B cell (primary cell): ENCODE results near the gene TALDO1. TPM values are rescaled to one million over a fixed set of nuclear protein-coding genes. Genes with fewer than 3 reads are reported as not detected.

Source experiments
- ATAC-seq: fragments of 200-7000 bp; cut with Tn5 transposase; one replicate; pipeline ENCODE4 v1.10.0; 2021; ENCODE audit warnings: low read depth, mild to moderate bottlenecking, moderate number of reproducible peaks, moderate library complexity
- CTCF ChIA-PET: fragments of 350-600 bp; sonication (Branson Sonifier 250); formaldehyde crosslinking; loops from one replicate; lab custom pipeline; 2021; ENCODE audit warnings: antibody characterized with exemption, inconsistent platforms; lab: Charles Lee
- POLR2A ChIA-PET: fragments of 350-600 bp; sonication (Branson Sonifier 250); formaldehyde crosslinking; loops from one replicate; lab custom pipeline; 2021; ENCODE audit warnings: antibody characterized with exemption; lab: Charles Lee
- DNase-seq: peaks from one replicate; pipeline ENCODE4 v3.0.0; 2013
- H2AFZ ChIP-seq: 2 replicates; pipeline ENCODE4 v1.6.1; 2012; ENCODE audit warnings: mild to moderate bottlenecking, low read depth, low read length; ENCODE audit not compliant: insufficient read depth, poor library complexity, severe bottlenecking
- H3K27ac ChIP-seq, 2 donors: 1 replicate in 1 of 2; 2 replicates in 1 of 2; pipeline ENCODE4 v1.5.1; 2012 to 2013; ENCODE audit warnings: low read length in 2 of 2, mild to moderate bottlenecking in 2 of 2, moderate library complexity in 1 of 2
- H3K27me3 ChIP-seq, 4 experiments: fragments of 200-600 bp in 1 of 4; sonication (generic) in 1 of 4; replicated peaks in 1 of 4; 1 replicate in 2 of 4; 2 replicates in 2 of 4; pipeline versions ENCODE4 v1.6.1 to v1.7.0; 2013 to 2016; ENCODE audit warnings: low read length in 3 of 4, mild to moderate bottlenecking in 2 of 4, mixed read lengths in 1 of 4, moderate library complexity in 1 of 4; ENCODE audit not compliant: insufficient read depth in 4 of 4, control insufficient read depth in 3 of 4; ENCODE audit errors: control extremely low read depth in 1 of 4
- H3K36me3 ChIP-seq, 2 experiments: replicated peaks in 1 of 2; 1 replicate in 1 of 2; 2 replicates in 1 of 2; pipeline versions ENCODE4 v1.6.1 to v1.7.1; 2013; ENCODE audit warnings: low read length in 1 of 2; ENCODE audit not compliant: insufficient read depth in 2 of 2, control insufficient read depth in 1 of 2; ENCODE audit errors: control extremely low read depth in 1 of 2, extremely low read depth in 1 of 2
- H3K4me1 ChIP-seq, 2 donors: fragments of 200-600 bp in 1 of 2; sonication (generic) in 1 of 2; 1 replicate in 1 of 2; 2 replicates in 1 of 2; pipeline versions ENCODE4 v1.5.1 to v1.6.1; 2013 to 2017; ENCODE audit warnings: low read length in 2 of 2; ENCODE audit not compliant: control insufficient read depth in 2 of 2, insufficient read depth in 2 of 2
- H3K4me2 ChIP-seq: replicated peaks from 2 replicates; pipeline ENCODE3; 2012; ENCODE audit warnings: mild to moderate bottlenecking, low read depth, low read length; ENCODE audit not compliant: poor library complexity, severe bottlenecking
- H3K4me3 ChIP-seq, 5 experiments: fragments of 200-600 bp in 1 of 5; sonication (generic) in 1 of 5; 1 replicate in 3 of 5; 2 replicates in 2 of 5; pipeline versions ENCODE4 v1.5.1 to v1.7.0; 2011 to 2016; ENCODE audit warnings: low read length in 4 of 5, mild to moderate bottlenecking in 4 of 5, low read depth in 2 of 5, control low read depth in 1 of 5, moderate library complexity in 1 of 5; ENCODE audit not compliant: insufficient read depth in 1 of 5; ENCODE audit errors: control extremely low read depth in 1 of 5, extremely low read depth in 1 of 5
- H3K79me2 ChIP-seq: fragments of 200-600 bp; sonication (generic); one replicate; pipeline ENCODE4 v1.6.0; 2016; ENCODE audit warnings: low read length; ENCODE audit not compliant: control insufficient read depth, insufficient read depth
- H3K9ac ChIP-seq: fragments of 200-600 bp; sonication (generic); 2 replicates; pipeline ENCODE4 v1.6.1; 2017; ENCODE audit warnings: mild to moderate bottlenecking, low read length, moderate library complexity
- H3K9me3 ChIP-seq, 3 donors: one replicate each; pipeline versions ENCODE4 v1.6.1 to v1.7.1; 2013; ENCODE audit warnings: low read length in 2 of 3; ENCODE audit not compliant: control insufficient read depth in 2 of 3, insufficient read depth in 1 of 3; ENCODE audit errors: control extremely low read depth in 1 of 3
- H4K20me1 ChIP-seq: 2 replicates; pipeline ENCODE4 v1.6.0; 2012; ENCODE audit warnings: mild to moderate bottlenecking, low read length; ENCODE audit not compliant: insufficient read depth, control insufficient read depth, poor library complexity, severe bottlenecking
- H3K27ac Mint-ChIP-seq: one replicate; pipeline ENCODE4 v1.8.0; 2021; ENCODE audit warnings: mixed read lengths
- H3K27me3 Mint-ChIP-seq: one replicate; pipeline ENCODE4 v1.8.0; 2021; ENCODE audit warnings: mixed read lengths
- H3K4me1 Mint-ChIP-seq: one replicate; pipeline ENCODE4 v1.8.0; 2021; ENCODE audit warnings: mixed read lengths
- H3K4me3 Mint-ChIP-seq: one replicate; pipeline ENCODE4 v1.8.0; 2021; ENCODE audit warnings: mixed read lengths
- H3K9me3 Mint-ChIP-seq: one replicate; pipeline ENCODE4 v1.8.0; 2022; ENCODE audit warnings: mixed read lengths; ENCODE audit not compliant: insufficient read depth
- CTCF ChIP-seq: fragments of 200-600 bp; IDR thresholded peaks from one replicate; pipeline ENCODE4 v1.8.0; 2022; ENCODE audit warnings: antibody characterized with exemption, mild to moderate bottlenecking
- EZH2 ChIP-seq: IDR thresholded peaks from 2 replicates; pipeline ENCODE4 v1.6.1; 2012; ENCODE audit warnings: borderline replicate concordance, low read depth, mild to moderate bottlenecking, moderate library complexity, low read length; ENCODE audit not compliant: insufficient read depth, poor library complexity, severe bottlenecking
- whole genome bisulfite sequencing: methylation state at CpG from one replicate; pipeline ENCODE4 v1.1.5; 2013; ENCODE audit warnings: missing lambda C conversion rate; ENCODE audit not compliant: insufficient coverage; 5-methylcytosine and 5-hydroxymethylcytosine counted together
- intact Hi-C: fragments of 100-400 bp; cut with micrococcal nuclease; formaldehyde crosslinking; loops from one replicate; pipeline ENCODE4 v1.10.0; 2022
- polyA plus RNA-seq: library from polyadenylated mRNA; depleted of rRNA; stranded (reverse); fragments of >200 nt; gene quantifications from 2 replicates; pipeline ENCODE4 v1.2.3, GENCODE V29; 2012
- total RNA-seq, 2 donors: library from RNA; stranded (reverse); fragments of 120-200 nt in 1 of 2; gene quantifications; 1 replicate in 1 of 2; 2 replicates in 1 of 2; pipeline versions ENCODE4 v1.2.3 to v1.2.4, GENCODE V29; 2013 to 2022

TALDO1 gene
- total and polyA plus RNA-seq, 2 donors (not counting 1 experiment from before 2014, with no cell fraction given) = 82.4 to 116 TPM

DNA sequence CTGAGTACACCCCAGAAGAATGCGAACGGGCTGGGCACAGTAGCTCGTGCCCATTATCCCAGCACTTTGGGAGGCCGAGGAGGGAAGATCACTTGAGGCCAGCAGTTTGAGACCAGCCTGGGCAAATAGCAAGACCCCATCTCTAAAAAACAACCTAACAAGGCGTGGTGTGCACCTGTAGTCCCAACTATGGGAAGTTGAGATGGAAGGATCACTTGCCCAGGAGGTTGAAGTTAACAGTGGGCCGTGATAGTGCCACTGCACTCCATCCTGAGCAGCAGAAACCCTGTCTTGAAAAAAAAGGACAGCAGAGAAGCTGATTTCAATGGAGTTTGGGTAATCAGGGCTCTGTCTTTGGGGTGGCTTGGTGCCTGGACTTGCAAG is 65.8 kb downstream of the TALDO1 start:
- Mint-ChIP-seq H3K27ac (no peak overlapping the region), H3K4me1 (peaks cover 32% of the 10 kb centered on the region), H3K27me3 (no peaks in the 10 kb centered on the region), H3K9me3 (no peaks in the 10 kb centered on the region), H3K4me3 (no peak overlapping the region)
- peaks cover 24% of the 10 kb centered on the region for H3K79me2 ChIP-seq
- peaks cover 2 to 24% of the 10 kb centered on the region in 2 experiments for H3K36me3 ChIP-seq
- H3K4me3 ChIP-seq = no peak overlapping the region
- CTCF ChIA-PET = no interaction called here
- 95% methylated on average over 5 of the region's 6 CpGs for WGBS
- H3K4me2 ChIP-seq = no peak overlapping the region
- H3K9ac ChIP-seq = no peak overlapping the region
- POLR2A ChIA-PET = no interaction called here
- peaks cover 21 to 26% of the 10 kb centered on the region in 2 donors for H3K4me1 ChIP-seq
- ATAC-seq (no peak), DNase-seq (no peak)
- TF ChIP-seq EZH2 = no peak
- no peak for TF ChIP-seq CTCF
- no peak overlapping the region for H3K27ac ChIP-seq
- no peak overlapping the region for H2AFZ ChIP-seq
- no peaks in the 10 kb centered on the region for H3K27me3 ChIP-seq
- intact Hi-C loops = no loop called here
- H4K20me1 ChIP-seq = peaks cover 36% of the 10 kb centered on the region
- H3K9me3 ChIP-seq = no peaks in the 10 kb centered on the region

DNA sequence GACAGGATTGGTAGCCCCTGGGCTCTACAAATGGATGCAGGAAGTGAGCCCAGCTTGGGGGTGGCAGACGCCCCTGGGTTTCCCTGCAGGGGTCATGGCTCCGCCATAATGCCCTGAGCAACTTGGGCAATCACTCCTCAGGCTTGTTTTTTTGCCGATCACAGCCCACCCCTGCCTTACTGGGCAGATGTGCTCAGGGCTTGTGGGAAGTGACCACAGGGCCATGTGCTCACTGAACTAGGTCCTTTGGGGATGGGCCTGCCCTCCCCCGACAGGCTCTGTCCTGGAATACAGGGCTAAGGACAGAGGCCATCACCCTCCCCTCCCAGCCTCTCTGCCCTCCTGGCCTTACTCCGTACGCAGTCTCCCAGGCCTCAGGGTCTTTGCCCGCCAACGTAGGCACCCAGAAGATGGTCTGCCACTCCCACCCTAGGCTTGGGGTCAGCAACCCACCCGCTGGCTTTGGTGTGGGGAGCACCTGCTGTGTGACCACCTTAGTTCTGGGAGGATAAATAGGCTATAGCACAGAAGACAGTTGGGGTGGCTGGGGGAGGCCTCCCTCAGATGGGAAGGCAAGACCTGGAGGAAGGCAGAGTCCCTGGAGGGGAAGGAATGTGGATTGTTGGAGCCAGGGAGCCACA is 66.3 kb downstream of the TALDO1 start:
- Histone ChIP-seq H3K36me3 (peaks cover 2 to 24% of the 10 kb centered on the region in 2 experiments), H3K4me3 (no peak overlapping the region), H3K9ac (no peak overlapping the region), H3K4me1 (peaks cover 19 to 24% of the 10 kb centered on the region in 2 donors), H3K27ac (no peak overlapping the region), H4K20me1 (peaks cover 36% of the 10 kb centered on the region), H3K4me2 (no peak overlapping the region), H3K9me3 (no peaks in the 10 kb centered on the region), H2AFZ (no peak overlapping the region), H3K79me2 (peaks cover 26% of the 10 kb centered on the region), H3K27me3 (no peaks in the 10 kb centered on the region)
- Mint-ChIP-seq H3K9me3 (no peaks in the 10 kb centered on the region), H3K27ac (no peak overlapping the region), H3K4me1 (peaks cover 31% of the 10 kb centered on the region), H3K27me3 (no peaks in the 10 kb centered on the region), H3K4me3 (no peak overlapping the region)
- TF ChIP-seq EZH2 = no peak
- TF ChIP-seq CTCF = no peak
- DNase-seq (no peak), ATAC-seq (no peak)
- intact Hi-C loops = no loop called here
- POLR2A ChIA-PET = no interaction called here
- 82% methylated on average over 9 of the region's 9 CpGs for WGBS
- CTCF ChIA-PET = no interaction called here
